Liver (tissue), 10 donors: ENCODE data around the gene PPP3CA. TPM values are rescaled to one million over a fixed set of nuclear protein-coding genes. Genes with fewer than 3 reads are reported as not detected.
A peak's percentile ranks its signal among the peaks of the same experiment; 100 is the strongest.

ENCODE experiments used
- DNase-seq: peaks from one replicate; pipeline ENCODE4 v3.0.0-alpha.2; 2017; ENCODE audit warnings: low spot score
- H3K27ac ChIP-seq, 2 donors: one replicate each; pipeline ENCODE4 v1.7.0; 2013; ENCODE audit warnings: inconsistent platforms in 2 of 2, low read length in 2 of 2, control low read depth in 1 of 2, low read depth in 1 of 2, mild to moderate bottlenecking in 1 of 2
- H3K27me3 ChIP-seq, 4 donors: one replicate each; pipeline versions ENCODE4 v1.6.1 to v1.7.0; 2013; ENCODE audit warnings: low read length in 3 of 4, inconsistent platforms in 1 of 4, mild to moderate bottlenecking in 1 of 4, moderate library complexity in 1 of 4; ENCODE audit not compliant: control insufficient read depth in 4 of 4, insufficient read depth in 4 of 4
- H3K36me3 ChIP-seq, 4 donors: one replicate each; pipeline versions ENCODE4 v1.6.1 to v1.7.0; 2013; ENCODE audit warnings: low read length in 3 of 4, mild to moderate bottlenecking in 3 of 4, low read depth in 1 of 4, moderate library complexity in 1 of 4; ENCODE audit not compliant: control insufficient read depth in 4 of 4, insufficient read depth in 3 of 4
- H3K4me1 ChIP-seq, 4 donors: one replicate each; pipeline versions ENCODE4 v1.6.1 to v1.7.0; 2013; ENCODE audit warnings: low read length in 3 of 4, mild to moderate bottlenecking in 3 of 4, moderate library complexity in 1 of 4; ENCODE audit not compliant: control insufficient read depth in 4 of 4, insufficient read depth in 4 of 4
- H3K4me3 ChIP-seq, 3 donors: one replicate each; pipeline versions ENCODE4 v1.6.1 to v1.7.0; 2013; ENCODE audit warnings: low read length in 3 of 3, control low read depth in 1 of 3, low read depth in 1 of 3, mild to moderate bottlenecking in 1 of 3
- H3K9ac ChIP-seq, 2 donors: one replicate each; pipeline ENCODE4 v1.7.0; 2013; ENCODE audit warnings: low read length in 2 of 2, mild to moderate bottlenecking in 2 of 2, moderate library complexity in 2 of 2, control low read depth in 1 of 2, low read depth in 1 of 2
- H3K9me3 ChIP-seq, 4 donors: one replicate each; pipeline versions ENCODE4 v1.6.1 to v1.7.0; 2013; ENCODE audit warnings: low read length in 3 of 4; ENCODE audit not compliant: control insufficient read depth in 4 of 4
- FOXA2 ChIP-seq: IDR thresholded peaks from 2 replicates; pipeline ENCODE4 v1.6.1; 2016; ENCODE audit warnings: antibody characterized with exemption
- GABPA ChIP-seq, 2 donors: IDR thresholded peaks in 1 of 2; conservative IDR thresholded peaks in 1 of 2; 2 replicates each; pipeline ENCODE4 v1.6.1; 2016; ENCODE audit warnings: antibody characterized with exemption in 2 of 2, mild to moderate bottlenecking in 1 of 2, moderate library complexity in 1 of 2
- JUND ChIP-seq, 2 donors: IDR thresholded peaks; 2 replicates each; pipeline ENCODE4 v1.6.1; 2016; ENCODE audit warnings: antibody characterized with exemption in 2 of 2
- RAD21 ChIP-seq, 2 donors: IDR thresholded peaks; 2 replicates each; pipeline ENCODE4 v1.6.1; 2016; ENCODE audit warnings: antibody characterized with exemption in 2 of 2, mild to moderate bottlenecking in 2 of 2
- RXRA ChIP-seq, 2 donors: IDR thresholded peaks; 2 replicates each; pipeline ENCODE4 v1.6.1; 2017 to 2018; ENCODE audit warnings: antibody characterized with exemption in 2 of 2, mild to moderate bottlenecking in 1 of 2
- SP1 ChIP-seq: IDR thresholded peaks from 2 replicates; pipeline ENCODE4 v1.6.1; 2018; ENCODE audit warnings: antibody characterized with exemption, mild to moderate bottlenecking
- YY1 ChIP-seq: IDR thresholded peaks from 2 replicates; pipeline ENCODE4 v1.6.1; 2016; ENCODE audit warnings: antibody characterized with exemption, mild to moderate bottlenecking
- polyA plus RNA-seq, 2 donors: library from polyadenylated mRNA; stranded (reverse) in 1 of 2; unstranded in 1 of 2; fragments of 200-250 nt in 1 of 2; fragments of >200 nt in 1 of 2; fragmentation: Nextera tagmentation in 1 of 2; extraction: Ambion mirVana in 1 of 2; gene quantifications; one replicate each; pipeline versions ENCODE4 v1.2.1 to v1.2.3, GENCODE V29; 2013 to 2015
- small RNA-seq: library from RNA; depleted of rRNA; stranded (forward); fragments of <200 nt; gene quantifications from one replicate; pipeline ENCODE3, GENCODE V24; 2014
- total RNA-seq, 2 donors: library from RNA; depleted of rRNA; stranded (reverse); fragments of >200 nt; gene quantifications; one replicate each; pipeline ENCODE4 v1.2.3, GENCODE V29; 2014
- TF ChIP-seq, protein P1 (sequence below): IDR thresholded peaks from 2 replicates; pipeline ENCODE4 v1.6.1; 2016; ENCODE audit warnings: antibody characterized with exemption
- TF ChIP-seq, protein P2 (sequence below): IDR thresholded peaks from 2 replicates; pipeline ENCODE4 v1.6.1; 2016; ENCODE audit warnings: antibody characterized with exemption, mild to moderate bottlenecking
- TF ChIP-seq, protein P3 (sequence below): IDR thresholded peaks from 2 replicates; pipeline ENCODE4 v1.6.1; 2016; ENCODE audit warnings: antibody characterized with exemption
- donor health status: healthy.
- donor health status: healthy.
- donor health status: healthy.
- donor health status: healthy.
- donor health status: healthy.

PPP3CA gene
- total and polyA plus RNA-seq, 4 donors, result 3.6 to 18.2 (median 14.2) TPM

DNA sequence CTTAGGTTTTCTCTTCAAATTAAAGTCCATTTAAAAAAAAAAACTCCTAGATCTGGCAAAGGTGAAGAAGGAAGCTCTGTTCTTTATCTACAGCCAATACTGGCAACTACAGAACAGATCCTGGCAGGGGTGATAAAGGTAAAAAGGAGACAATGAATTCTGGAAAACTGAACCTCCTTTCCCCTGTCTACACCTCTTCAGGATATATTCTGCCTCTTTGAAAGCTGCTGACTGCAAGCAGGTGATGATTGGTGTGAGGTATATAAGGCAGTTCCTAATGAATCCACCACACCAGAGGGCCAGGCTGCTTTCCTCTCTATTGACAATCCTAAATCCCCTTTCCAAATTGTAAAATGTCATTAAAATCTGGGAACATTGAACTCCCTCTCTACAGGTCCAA is 370.1 kb downstream of the PPP3CA start:
- Histone ChIP-seq H3K27ac (peak overlapping the region; percentile 39 to 51), H3K27me3 (no peaks in the 10 kb centered on the region), H3K36me3 (no peaks in the 10 kb centered on the region), H3K9me3 (no peaks in the 10 kb centered on the region), H3K4me3 (no peak overlapping the region), H3K4me1 (peaks cover 0 to 17% (median 10%) of the 10 kb centered on the region in 4 donors), H3K9ac (peak overlapping the region in 1 of 2 donors; percentile 1)
- no peak for DNase-seq
- TF ChIP-seq RXRA (IDR thresholded peaks at IDR 0.05), result no peak
- TF ChIP-seq YY1, result no peak
- TF ChIP-seq, protein P1, sequence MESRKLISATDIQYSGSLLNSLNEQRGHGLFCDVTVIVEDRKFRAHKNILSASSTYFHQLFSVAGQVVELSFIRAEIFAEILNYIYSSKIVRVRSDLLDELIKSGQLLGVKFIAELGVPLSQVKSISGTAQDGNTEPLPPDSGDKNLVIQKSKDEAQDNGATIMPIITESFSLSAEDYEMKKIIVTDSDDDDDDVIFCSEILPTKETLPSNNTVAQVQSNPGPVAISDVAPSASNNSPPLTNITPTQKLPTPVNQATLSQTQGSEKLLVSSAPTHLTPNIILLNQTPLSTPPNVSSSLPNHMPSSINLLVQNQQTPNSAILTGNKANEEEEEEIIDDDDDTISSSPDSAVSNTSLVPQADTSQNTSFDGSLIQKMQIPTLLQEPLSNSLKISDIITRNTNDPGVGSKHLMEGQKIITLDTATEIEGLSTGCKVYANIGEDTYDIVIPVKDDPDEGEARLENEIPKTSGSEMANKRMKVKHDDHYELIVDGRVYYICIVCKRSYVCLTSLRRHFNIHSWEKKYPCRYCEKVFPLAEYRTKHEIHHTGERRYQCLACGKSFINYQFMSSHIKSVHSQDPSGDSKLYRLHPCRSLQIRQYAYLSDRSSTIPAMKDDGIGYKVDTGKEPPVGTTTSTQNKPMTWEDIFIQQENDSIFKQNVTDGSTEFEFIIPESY, result no peak
- no peak for TF ChIP-seq JUND (IDR thresholded peaks at IDR 0.05)
- no peak for TF ChIP-seq RAD21 (IDR thresholded peaks at IDR 0.05)
- TF ChIP-seq SP1, result no peak
- TF ChIP-seq, protein P2, sequence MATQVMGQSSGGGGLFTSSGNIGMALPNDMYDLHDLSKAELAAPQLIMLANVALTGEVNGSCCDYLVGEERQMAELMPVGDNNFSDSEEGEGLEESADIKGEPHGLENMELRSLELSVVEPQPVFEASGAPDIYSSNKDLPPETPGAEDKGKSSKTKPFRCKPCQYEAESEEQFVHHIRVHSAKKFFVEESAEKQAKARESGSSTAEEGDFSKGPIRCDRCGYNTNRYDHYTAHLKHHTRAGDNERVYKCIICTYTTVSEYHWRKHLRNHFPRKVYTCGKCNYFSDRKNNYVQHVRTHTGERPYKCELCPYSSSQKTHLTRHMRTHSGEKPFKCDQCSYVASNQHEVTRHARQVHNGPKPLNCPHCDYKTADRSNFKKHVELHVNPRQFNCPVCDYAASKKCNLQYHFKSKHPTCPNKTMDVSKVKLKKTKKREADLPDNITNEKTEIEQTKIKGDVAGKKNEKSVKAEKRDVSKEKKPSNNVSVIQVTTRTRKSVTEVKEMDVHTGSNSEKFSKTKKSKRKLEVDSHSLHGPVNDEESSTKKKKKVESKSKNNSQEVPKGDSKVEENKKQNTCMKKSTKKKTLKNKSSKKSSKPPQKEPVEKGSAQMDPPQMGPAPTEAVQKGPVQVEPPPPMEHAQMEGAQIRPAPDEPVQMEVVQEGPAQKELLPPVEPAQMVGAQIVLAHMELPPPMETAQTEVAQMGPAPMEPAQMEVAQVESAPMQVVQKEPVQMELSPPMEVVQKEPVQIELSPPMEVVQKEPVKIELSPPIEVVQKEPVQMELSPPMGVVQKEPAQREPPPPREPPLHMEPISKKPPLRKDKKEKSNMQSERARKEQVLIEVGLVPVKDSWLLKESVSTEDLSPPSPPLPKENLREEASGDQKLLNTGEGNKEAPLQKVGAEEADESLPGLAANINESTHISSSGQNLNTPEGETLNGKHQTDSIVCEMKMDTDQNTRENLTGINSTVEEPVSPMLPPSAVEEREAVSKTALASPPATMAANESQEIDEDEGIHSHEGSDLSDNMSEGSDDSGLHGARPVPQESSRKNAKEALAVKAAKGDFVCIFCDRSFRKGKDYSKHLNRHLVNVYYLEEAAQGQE, result no peak
- TF ChIP-seq FOXA2, result no peak
- TF ChIP-seq GABPA (IDR thresholded peaks at IDR 0.05 in 1 of 2, conservative IDR thresholded peaks at IDR 0.05 in 1 of 2), result no peak
- TF ChIP-seq, protein P3, sequence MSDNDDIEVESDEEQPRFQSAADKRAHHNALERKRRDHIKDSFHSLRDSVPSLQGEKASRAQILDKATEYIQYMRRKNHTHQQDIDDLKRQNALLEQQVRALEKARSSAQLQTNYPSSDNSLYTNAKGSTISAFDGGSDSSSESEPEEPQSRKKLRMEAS, result no peak

Small RNA genes within 50 kb of the gene (small RNA-seq; reads per million reads assigned to genes)
- 0.15 reads per million for gene MIR1255A
- not detected for gene MIR8066
